Type B pancreatic cell (in vitro differentiated cells): Measurements from ENCODE around the gene ZBTB40. TPM values are rescaled to one million over a fixed set of nuclear protein-coding genes. Genes with fewer than 3 reads are reported as not detected.

ENCODE experiments used
- DNase-seq: peaks from one replicate; pipeline ENCODE4 v3.0.0; 2021; ENCODE audit warnings: mixed read lengths; ENCODE audit not compliant: unreplicated experiment; ENCODE audit errors: extremely low spot score
- H3K27ac Mint-ChIP-seq: 2 replicates; pipeline ENCODE4 v1.8.0; 2021; ENCODE audit warnings: mild to moderate bottlenecking, mixed read lengths
- H3K27me3 Mint-ChIP-seq: 2 replicates; pipeline ENCODE4 v1.8.0; 2021; ENCODE audit warnings: mixed read lengths
- H3K36me3 Mint-ChIP-seq: 2 replicates; pipeline ENCODE4 v1.8.0; 2021; ENCODE audit warnings: mixed read lengths
- H3K4me1 Mint-ChIP-seq: one replicate; pipeline ENCODE4 v1.8.0; 2021; ENCODE audit warnings: mixed read lengths; ENCODE audit not compliant: unreplicated experiment
- H3K4me3 Mint-ChIP-seq: 2 replicates; pipeline ENCODE4 v1.8.0; 2021; ENCODE audit warnings: mild to moderate bottlenecking, mixed read lengths
- H3K9me3 Mint-ChIP-seq: 2 replicates; pipeline ENCODE4 v1.8.0; 2021; ENCODE audit warnings: mixed read lengths
- CTCF ChIP-seq: fragments of 200-600 bp; sonication (generic); conservative IDR thresholded peaks from 2 replicates; pipeline ENCODE4 v1.5.0; 2021; ENCODE audit warnings: antibody characterized with exemption, mild to moderate bottlenecking
- total RNA-seq: library from RNA; stranded (reverse); gene quantifications from 2 replicates; pipeline ENCODE4 v1.2.1, GENCODE V29; 2021; ENCODE audit warnings: low replicate concordance

ZBTB40 gene
- total RNA-seq, 1 donor from 2014 or later: 26.9 TPM

GRCh38 chr1:22524481-22524880 lies 72.8 kb downstream of the ZBTB40 start:
- no peak for DNase-seq
- no peak overlapping the region for H3K27ac Mint-ChIP-seq
- no peak overlapping the region for H3K4me3 Mint-ChIP-seq
- H3K9me3 Mint-ChIP-seq: no peaks in the 10 kb centered on the region
- peaks cover 28% of the 10 kb centered on the region for H3K36me3 Mint-ChIP-seq
- H3K27me3 Mint-ChIP-seq: no peaks in the 10 kb centered on the region
- peaks cover 13% of the 10 kb centered on the region for H3K4me1 Mint-ChIP-seq
- no peak for TF ChIP-seq CTCF

- TF ChIP-seq CTCF: no peak
- Mint-ChIP-seq H3K9me3 (no peaks in the 10 kb centered on the region), H3K4me1 (peaks cover 21% of the 10 kb centered on the region), H3K27ac (no peak overlapping the region), H3K4me3 (no peak overlapping the region), H3K36me3 (peaks cover 28% of the 10 kb centered on the region), H3K27me3 (no peaks in the 10 kb centered on the region)
- DNase-seq: no peak
These were observed 73.6 kb downstream of the ZBTB40 start for GRCh38 chr1:22525211-22525610.

- H3K4me3 Mint-ChIP-seq: no peak overlapping the region
- H3K4me1 Mint-ChIP-seq: peaks cover 22% of the 10 kb centered on the region
- H3K27ac Mint-ChIP-seq: no peak overlapping the region
- no peak for TF ChIP-seq CTCF
- H3K9me3 Mint-ChIP-seq: no peaks in the 10 kb centered on the region
- DNase-seq: no peak
- no peaks in the 10 kb centered on the region for H3K27me3 Mint-ChIP-seq
- peaks cover 24% of the 10 kb centered on the region for H3K36me3 Mint-ChIP-seq
These were observed 74.0 kb downstream of the ZBTB40 start for GRCh38 chr1:22525646-22526045.

DNA sequence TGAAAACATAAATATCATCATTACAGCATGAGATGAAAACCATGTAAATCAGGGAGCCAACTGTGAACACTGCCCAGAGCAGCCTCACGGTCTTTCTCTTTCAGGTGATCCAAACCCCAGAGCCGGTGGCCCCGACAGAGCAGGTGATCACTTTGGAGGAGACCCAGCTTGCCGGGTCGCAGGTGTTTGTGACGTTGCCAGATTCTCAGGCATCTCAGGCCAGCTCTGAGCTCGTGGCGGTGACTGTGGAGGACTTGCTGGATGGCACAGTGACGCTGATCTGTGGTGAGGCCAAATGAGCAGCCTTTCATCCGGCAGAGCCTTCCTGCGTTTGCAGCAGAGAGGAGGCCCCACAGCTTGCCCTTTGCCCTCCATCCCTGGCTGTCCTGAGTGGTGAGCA lies 74.4 kb downstream of the ZBTB40 start:
- Mint-ChIP-seq H3K36me3 (peaks cover 24% of the 10 kb centered on the region), H3K9me3 (no peaks in the 10 kb centered on the region), H3K27me3 (no peaks in the 10 kb centered on the region), H3K4me1 (peaks cover 22% of the 10 kb centered on the region), H3K4me3 (no peak overlapping the region), H3K27ac (no peak overlapping the region)
- TF ChIP-seq CTCF: no peak
- no peak for DNase-seq

GRCh38 chr1:22526677-22527076 lies 75.0 kb downstream of the ZBTB40 start:
- Mint-ChIP-seq H3K4me1 (peaks cover 22% of the 10 kb centered on the region), H3K27ac (no peak overlapping the region), H3K4me3 (no peak overlapping the region), H3K9me3 (no peaks in the 10 kb centered on the region), H3K36me3 (peaks cover 24% of the 10 kb centered on the region), H3K27me3 (no peaks in the 10 kb centered on the region)
- no peak for DNase-seq
- TF ChIP-seq CTCF: no peak

DNA sequence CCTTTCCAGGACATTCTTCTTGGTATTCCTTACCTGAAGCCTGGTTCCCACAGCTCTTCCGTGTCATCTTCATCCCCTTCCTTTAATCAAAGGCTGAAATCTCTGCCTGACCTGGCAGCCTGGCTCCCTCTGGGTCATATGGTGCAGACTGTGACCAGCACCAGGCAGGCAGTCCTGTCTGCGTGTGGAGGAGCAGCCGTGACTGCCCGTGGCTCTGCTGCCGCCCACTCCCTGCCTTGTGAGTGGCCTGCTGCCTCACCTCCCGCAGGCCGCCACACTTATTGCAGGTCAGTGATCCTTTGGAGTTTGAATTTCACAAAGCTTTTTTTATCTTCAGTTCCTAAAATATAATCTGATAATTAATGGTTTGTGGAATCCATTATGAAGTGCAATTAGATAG lies 75.5 kb downstream of the ZBTB40 start:
- peaks cover 22% of the 10 kb centered on the region for H3K4me1 Mint-ChIP-seq
- TF ChIP-seq CTCF: no peak
- H3K4me3 Mint-ChIP-seq: no peak overlapping the region
- H3K27ac Mint-ChIP-seq: no peak overlapping the region
- no peaks in the 10 kb centered on the region for H3K27me3 Mint-ChIP-seq
- no peaks in the 10 kb centered on the region for H3K9me3 Mint-ChIP-seq
- DNase-seq: no peak
- H3K36me3 Mint-ChIP-seq: peaks cover 21% of the 10 kb centered on the region
